Smooth muscle cell (in vitro differentiated cells): ENCODE measurements around the gene UTP11. TPM values are rescaled to one million over a fixed set of nuclear protein-coding genes. Genes with fewer than 3 reads are reported as not detected.
A peak's percentile ranks its signal among the peaks of the same experiment; 100 is the strongest.

ENCODE experiments used
- DNase-seq: peaks from one replicate; lab custom pipeline; 2025; ENCODE audit not compliant: unreplicated experiment; lab: John Stamatoyannopoulos, UW
- H2AFZ ChIP-seq: fragments of 200-600 bp; sonication (generic); 2 replicates; pipeline ENCODE4 v1.6.0; 2016; ENCODE audit warnings: antibody characterized with exemption, low read depth, mild to moderate bottlenecking
- H3F3A ChIP-seq: fragments of 200-600 bp; sonication (generic); 2 replicates; pipeline ENCODE4 v1.6.0; 2017; ENCODE audit warnings: antibody characterized with exemption, low read depth
- H3K27ac ChIP-seq: fragments of 200-600 bp; sonication (generic); 2 replicates; pipeline ENCODE4 v1.5.1; 2016; ENCODE audit warnings: low read depth, mild to moderate bottlenecking
- H3K27me3 ChIP-seq: fragments of 200-600 bp; sonication (generic); 2 replicates; pipeline ENCODE4 v1.6.1; 2016; ENCODE audit warnings: low read depth, mild to moderate bottlenecking
- H3K36me3 ChIP-seq: fragments of 200-600 bp; sonication (generic); 2 replicates; pipeline ENCODE4 v1.5.1; 2016; ENCODE audit warnings: low read depth
- H3K4me1 ChIP-seq: fragments of 200-600 bp; sonication (generic); 2 replicates; pipeline ENCODE4 v1.5.1; 2016; ENCODE audit warnings: low read depth
- H3K4me2 ChIP-seq: fragments of 200-600 bp; sonication (generic); 2 replicates; pipeline ENCODE4 v1.6.0; 2016; ENCODE audit warnings: mild to moderate bottlenecking
- H3K4me3 ChIP-seq: fragments of 200-600 bp; sonication (generic); 2 replicates; pipeline ENCODE4 v1.5.1; 2016; ENCODE audit warnings: mild to moderate bottlenecking
- H3K79me2 ChIP-seq: fragments of 200-600 bp; sonication (generic); 2 replicates; pipeline ENCODE4 v1.6.0; 2016; ENCODE audit warnings: low read depth, mild to moderate bottlenecking
- H3K9ac ChIP-seq: fragments of 200-600 bp; sonication (generic); 2 replicates; pipeline ENCODE4 v1.6.0; 2016; ENCODE audit warnings: low read depth
- H3K9me3 ChIP-seq: fragments of 200-600 bp; sonication (generic); replicated peaks from 2 replicates; pipeline ENCODE4 v1.5.1; 2016; ENCODE audit warnings: low read depth
- H4K20me1 ChIP-seq: fragments of 200-600 bp; sonication (generic); 2 replicates; pipeline ENCODE4 v1.6.0; 2016; ENCODE audit warnings: low read depth
- WGBS: methylation state at CpG from one replicate; pipeline ENCODE4 v1.1.7; 2016; ENCODE audit warnings: low lambda C conversion rate; 5-methylcytosine and 5-hydroxymethylcytosine counted together
- polyA plus RNA-seq: library from polyadenylated mRNA; unstranded; fragments of >200 nt; fragmentation: Nextera tagmentation; extraction: Ambion mirVana; gene quantifications from 2 replicates; pipeline ENCODE4 v1.2.1, GENCODE V29; 2016
- total RNA-seq: library from RNA; depleted of rRNA; stranded (reverse); fragments of >200 nt; gene quantifications from 2 replicates; pipeline ENCODE4 v1.2.3, GENCODE V29; 2014
- TF ChIP-seq, protein P1 (sequence below): fragments of 200-600 bp; sonication (generic); IDR thresholded peaks from 2 replicates; pipeline ENCODE4 v1.5.1; 2017; ENCODE audit warnings: borderline replicate concordance, mild to moderate bottlenecking, antibody characterized with exemption; ENCODE audit not compliant: insufficient read depth, poor library complexity, severe bottlenecking

UTP11 gene
- total and polyA plus RNA-seq, 2 experiments from 2014 or later, result 43.7 to 72.4 TPM

DNA sequence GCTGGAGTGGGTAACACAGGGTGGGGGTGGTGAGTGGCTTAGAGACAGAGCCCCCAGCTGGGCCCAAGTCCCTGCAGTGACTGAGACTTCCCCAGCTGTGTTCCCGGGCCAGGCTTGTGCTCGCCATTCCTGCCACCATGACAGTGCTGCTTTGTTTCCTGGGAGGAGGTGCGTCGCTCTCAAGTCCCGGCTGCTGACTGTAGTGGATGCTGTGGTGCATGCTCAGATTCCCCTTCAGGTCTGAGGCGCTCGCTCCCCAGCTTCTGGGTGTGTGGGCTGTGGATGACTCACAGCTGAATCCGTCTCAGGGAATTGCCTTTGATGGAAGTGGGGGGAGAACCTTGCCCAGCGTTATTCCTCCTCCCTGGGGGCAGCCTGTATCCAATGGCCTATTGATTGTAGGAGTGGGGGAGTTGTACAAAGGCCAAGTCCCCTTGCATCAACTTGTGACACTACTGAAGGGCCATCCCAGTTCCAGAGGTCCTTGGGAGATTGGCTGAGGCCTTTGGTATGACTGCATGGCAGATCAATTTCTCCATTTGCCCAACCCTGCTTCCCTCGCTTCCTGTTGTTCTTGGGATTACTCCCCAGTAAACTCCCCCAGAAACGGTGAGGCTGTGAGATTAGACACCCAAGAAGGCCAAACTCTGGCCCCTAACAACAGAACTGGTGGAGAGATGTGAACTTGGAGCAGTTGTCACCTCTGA lies 51.8 kb downstream of the UTP11 start:
- Histone ChIP-seq H3K27me3 (peaks cover 3% of the 10 kb centered on the region), H3K4me1 (peaks cover 11% of the 10 kb centered on the region), H3K36me3 (no peaks in the 10 kb centered on the region), H3K9ac (no peak overlapping the region), H3F3A (no peaks in the 10 kb centered on the region), H3K9me3 (no peaks in the 10 kb centered on the region), H3K4me3 (no peak overlapping the region), H2AFZ (no peak overlapping the region), H3K79me2 (no peaks in the 10 kb centered on the region), H4K20me1 (no peaks in the 10 kb centered on the region), H3K4me2 (peak overlapping the region; percentile 55), H3K27ac (no peak overlapping the region)
- WGBS, result 22% methylated on average over 11 of the region's 11 CpGs
- TF ChIP-seq, protein P1, sequence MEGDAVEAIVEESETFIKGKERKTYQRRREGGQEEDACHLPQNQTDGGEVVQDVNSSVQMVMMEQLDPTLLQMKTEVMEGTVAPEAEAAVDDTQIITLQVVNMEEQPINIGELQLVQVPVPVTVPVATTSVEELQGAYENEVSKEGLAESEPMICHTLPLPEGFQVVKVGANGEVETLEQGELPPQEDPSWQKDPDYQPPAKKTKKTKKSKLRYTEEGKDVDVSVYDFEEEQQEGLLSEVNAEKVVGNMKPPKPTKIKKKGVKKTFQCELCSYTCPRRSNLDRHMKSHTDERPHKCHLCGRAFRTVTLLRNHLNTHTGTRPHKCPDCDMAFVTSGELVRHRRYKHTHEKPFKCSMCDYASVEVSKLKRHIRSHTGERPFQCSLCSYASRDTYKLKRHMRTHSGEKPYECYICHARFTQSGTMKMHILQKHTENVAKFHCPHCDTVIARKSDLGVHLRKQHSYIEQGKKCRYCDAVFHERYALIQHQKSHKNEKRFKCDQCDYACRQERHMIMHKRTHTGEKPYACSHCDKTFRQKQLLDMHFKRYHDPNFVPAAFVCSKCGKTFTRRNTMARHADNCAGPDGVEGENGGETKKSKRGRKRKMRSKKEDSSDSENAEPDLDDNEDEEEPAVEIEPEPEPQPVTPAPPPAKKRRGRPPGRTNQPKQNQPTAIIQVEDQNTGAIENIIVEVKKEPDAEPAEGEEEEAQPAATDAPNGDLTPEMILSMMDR, result no peak
- DNase-seq, result no peak

DNA sequence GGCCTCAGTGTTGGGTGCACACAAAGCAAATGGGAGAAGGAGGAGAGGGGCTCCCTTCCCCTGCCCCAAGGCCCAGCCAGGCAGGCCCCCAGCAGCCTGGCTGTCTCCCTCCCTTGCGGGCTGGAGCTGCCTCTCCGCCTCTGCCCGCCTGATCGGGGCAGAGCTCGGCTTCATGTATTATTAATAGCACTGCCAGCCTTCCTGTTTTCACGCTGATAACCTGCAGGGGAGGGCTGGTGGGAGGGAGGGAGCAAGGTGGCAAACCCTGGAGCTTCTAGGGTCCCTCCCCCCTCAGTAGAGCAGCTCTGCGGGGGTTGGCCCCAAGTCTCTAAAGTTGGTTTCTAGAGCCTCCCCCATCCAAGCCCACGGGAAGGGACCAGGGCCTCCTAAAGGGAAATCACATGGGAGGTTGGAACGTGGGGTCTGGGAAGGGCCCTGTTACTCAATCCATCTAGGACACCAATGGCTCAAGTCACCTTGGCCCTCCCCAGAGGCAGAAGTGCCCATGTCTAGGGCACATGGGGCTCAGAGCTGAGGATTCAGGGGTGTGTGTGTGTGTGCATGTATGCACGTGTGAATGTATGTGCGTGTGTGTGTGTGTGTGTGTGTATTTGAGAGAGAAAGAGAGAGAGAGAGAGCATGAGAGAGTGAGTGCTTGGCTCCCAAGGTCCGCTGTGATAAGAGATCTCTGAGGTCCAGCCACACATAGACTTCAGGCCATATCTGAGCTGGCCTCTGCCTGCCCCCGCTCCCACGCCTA lies 55.9 kb downstream of the UTP11 start:
- H3K79me2 ChIP-seq, result no peaks in the 10 kb centered on the region
- H3K9ac ChIP-seq, result no peak overlapping the region
- no peaks in the 10 kb centered on the region for H4K20me1 ChIP-seq
- H3K27me3 ChIP-seq, result peaks cover 3% of the 10 kb centered on the region
- no peaks in the 10 kb centered on the region for H3K9me3 ChIP-seq
- no peak overlapping the region for H3K27ac ChIP-seq
- no peaks in the 10 kb centered on the region for H3K36me3 ChIP-seq
- no peak overlapping the region for H2AFZ ChIP-seq
- H3F3A ChIP-seq, result no peaks in the 10 kb centered on the region
- TF ChIP-seq, protein P1, result no peak
- no peak for DNase-seq
- H3K4me1 ChIP-seq, result peaks cover 15% of the 10 kb centered on the region
- 70% methylated on average over 11 of the region's 14 CpGs for WGBS
- H3K4me2 ChIP-seq, result no peak overlapping the region
- H3K4me3 ChIP-seq, result no peak overlapping the region

DNA sequence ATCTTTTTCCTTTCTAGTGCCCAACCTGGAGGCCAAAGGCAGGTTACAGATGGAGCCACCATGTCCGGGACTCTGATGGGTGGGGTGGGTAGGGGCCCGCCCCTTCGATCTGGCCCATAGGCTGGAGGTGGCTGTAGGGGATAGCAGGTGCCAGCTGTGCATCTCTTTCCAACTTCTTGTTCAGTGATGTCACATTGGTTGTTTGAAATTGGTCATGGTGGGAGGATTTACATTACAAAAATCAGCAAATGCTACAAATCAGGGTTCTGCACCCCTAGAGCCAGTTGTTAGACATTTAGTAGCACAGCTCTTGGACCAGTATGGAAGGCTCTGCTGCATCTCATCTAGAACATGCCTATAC lies 56.4 kb downstream of the UTP11 start:
- TF ChIP-seq, protein P1, result no peak
- H3K9ac ChIP-seq, result no peak overlapping the region
- H4K20me1 ChIP-seq, result no peaks in the 10 kb centered on the region
- H3K27me3 ChIP-seq, result peaks cover 3% of the 10 kb centered on the region
- no peaks in the 10 kb centered on the region for H3K36me3 ChIP-seq
- no peak for DNase-seq
- no peak overlapping the region for H2AFZ ChIP-seq
- no peaks in the 10 kb centered on the region for H3K79me2 ChIP-seq
- peaks cover 15% of the 10 kb centered on the region for H3K4me1 ChIP-seq
- H3F3A ChIP-seq, result no peaks in the 10 kb centered on the region
- H3K9me3 ChIP-seq, result no peaks in the 10 kb centered on the region
- H3K4me2 ChIP-seq, result no peak overlapping the region
- WGBS, result 94% methylated on average over 3 of the region's 3 CpGs
- no peak overlapping the region for H3K4me3 ChIP-seq
- no peak overlapping the region for H3K27ac ChIP-seq
